ENCODE results near the gene NFIC. TPM values are rescaled to one million over a fixed set of nuclear protein-coding genes. Genes with fewer than 3 reads are reported as not detected.

The NFIC gene
- total RNA-seq, 4 donors from 2014 or later = 165 to 297 (median 211) TPM

GRCh38 chr19:3463714-3464586 lies 97.6 kb downstream of the NFIC start:
- no peak for DNase-seq (ENCODE audit: extremely low spot score)
- intact Hi-C loops (cut with DNase I) = no loop called here
- WGBS = 76% methylated on average over 23 of the region's 57 CpGs
- Histone ChIP-seq H3K36me3 (peaks cover 19 to 45% (median 43%) of the 10 kb centered on the region in 4 donors), H3K9me3 (no peaks in the 10 kb centered on the region), H3K27me3 (no peaks in the 10 kb centered on the region), H3K4me3 (no peak overlapping the region), H3K4me1 (peaks cover 54 to 98% (median 91%) of the 10 kb centered on the region in 4 donors), H3K27ac (replicated peaks in 1 of 4) (peak overlapping the region; percentile 80 to 91 (median 86))
- TF ChIP-seq, protein P1, sequence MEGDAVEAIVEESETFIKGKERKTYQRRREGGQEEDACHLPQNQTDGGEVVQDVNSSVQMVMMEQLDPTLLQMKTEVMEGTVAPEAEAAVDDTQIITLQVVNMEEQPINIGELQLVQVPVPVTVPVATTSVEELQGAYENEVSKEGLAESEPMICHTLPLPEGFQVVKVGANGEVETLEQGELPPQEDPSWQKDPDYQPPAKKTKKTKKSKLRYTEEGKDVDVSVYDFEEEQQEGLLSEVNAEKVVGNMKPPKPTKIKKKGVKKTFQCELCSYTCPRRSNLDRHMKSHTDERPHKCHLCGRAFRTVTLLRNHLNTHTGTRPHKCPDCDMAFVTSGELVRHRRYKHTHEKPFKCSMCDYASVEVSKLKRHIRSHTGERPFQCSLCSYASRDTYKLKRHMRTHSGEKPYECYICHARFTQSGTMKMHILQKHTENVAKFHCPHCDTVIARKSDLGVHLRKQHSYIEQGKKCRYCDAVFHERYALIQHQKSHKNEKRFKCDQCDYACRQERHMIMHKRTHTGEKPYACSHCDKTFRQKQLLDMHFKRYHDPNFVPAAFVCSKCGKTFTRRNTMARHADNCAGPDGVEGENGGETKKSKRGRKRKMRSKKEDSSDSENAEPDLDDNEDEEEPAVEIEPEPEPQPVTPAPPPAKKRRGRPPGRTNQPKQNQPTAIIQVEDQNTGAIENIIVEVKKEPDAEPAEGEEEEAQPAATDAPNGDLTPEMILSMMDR (IDR thresholded peaks at IDR 0.05) = no peak
- TF ChIP-seq POLR2AphosphoS5 (IDR thresholded peaks at IDR 0.05) (peak in 1 of 2 donors; percentile 27), POLR2A (IDR thresholded peaks at IDR 0.05; ENCODE audit: low read depth) (no peak), EP300 (IDR thresholded peaks at IDR 0.05) (no peak)

GRCh38 chr19:3464587-3465235 lies 98.3 kb downstream of the NFIC start:
- TF ChIP-seq POLR2AphosphoS5 (IDR thresholded peaks at IDR 0.05) (no peak), POLR2A (IDR thresholded peaks at IDR 0.05; ENCODE audit: low read depth) (no peak), EP300 (IDR thresholded peaks at IDR 0.05) (no peak)
- TF ChIP-seq, protein P1 (IDR thresholded peaks at IDR 0.05) = no peak
- no peaks in the 10 kb centered on the region for H3K9me3 ChIP-seq
- intact Hi-C loops (cut with DNase I) = no loop called here
- H3K4me3 ChIP-seq = no peak overlapping the region
- DNase-seq (ENCODE audit: extremely low spot score) = no peak
- no peaks in the 10 kb centered on the region for H3K27me3 ChIP-seq
- 80% methylated on average over 13 of the region's 31 CpGs for WGBS
- H3K36me3 ChIP-seq = peaks cover 19 to 45% (median 43%) of the 10 kb centered on the region in 4 donors
- peaks cover 46 to 98% (median 90%) of the 10 kb centered on the region in 4 donors for H3K4me1 ChIP-seq
- peak overlapping the region; percentile 80 to 91 (median 86) for H3K27ac ChIP-seq (replicated peaks in 1 of 4)

GRCh38 chr19:3465552-3465951 lies 99.2 kb downstream of the NFIC start:
- peaks cover 19 to 44% (median 38%) of the 10 kb centered on the region in 4 donors for H3K36me3 ChIP-seq
- intact Hi-C loops (cut with DNase I) = no loop called here
- TF ChIP-seq POLR2A (IDR thresholded peaks at IDR 0.05; ENCODE audit: low read depth) (no peak), EP300 (IDR thresholded peaks at IDR 0.05) (no peak), POLR2AphosphoS5 (IDR thresholded peaks at IDR 0.05) (no peak)
- TF ChIP-seq, protein P1 (IDR thresholded peaks at IDR 0.05) = no peak
- H3K4me1 ChIP-seq = peaks cover 41 to 96% (median 85%) of the 10 kb centered on the region in 4 donors
- H3K9me3 ChIP-seq = no peaks in the 10 kb centered on the region
- no peak overlapping the region for H3K4me3 ChIP-seq
- peak overlapping the region; percentile 80 to 91 (median 86) for H3K27ac ChIP-seq (replicated peaks in 1 of 4)
- WGBS = 67% methylated on average over 7 of the region's 7 CpGs
- DNase-seq (ENCODE audit: extremely low spot score) = no peak
- no peaks in the 10 kb centered on the region for H3K27me3 ChIP-seq

GRCh38 chr19:3466635-3467034 lies 100.3 kb downstream of the NFIC start:
- Histone ChIP-seq H3K4me1 (peaks cover 41 to 96% (median 85%) of the 10 kb centered on the region in 4 donors), H3K4me3 (no peak overlapping the region), H3K9me3 (no peaks in the 10 kb centered on the region), H3K36me3 (peaks cover 19 to 33% (median 29%) of the 10 kb centered on the region in 4 donors), H3K27ac (replicated peaks in 1 of 4) (peak overlapping the region; percentile 80 to 91 (median 86)), H3K27me3 (no peaks in the 10 kb centered on the region)
- peak; percentile 66 to 69 for TF ChIP-seq POLR2AphosphoS5 (IDR thresholded peaks at IDR 0.05)
- no peak for TF ChIP-seq EP300 (IDR thresholded peaks at IDR 0.05)
- TF ChIP-seq, protein P1 (IDR thresholded peaks at IDR 0.05) = no peak
- TF ChIP-seq POLR2A (IDR thresholded peaks at IDR 0.05; ENCODE audit: low read depth) = no peak
- WGBS = 46% methylated on average over 9 of the region's 9 CpGs
- intact Hi-C loops (cut with DNase I) = no loop called here
- no peak for DNase-seq (ENCODE audit: extremely low spot score)
